Esophagus (tissue), 2 donors: ENCODE measurements around the gene RNF167. TPM values are rescaled to one million over a fixed set of nuclear protein-coding genes. Genes with fewer than 3 reads are reported as not detected.

Source experiments
- H3K27ac ChIP-seq, 2 donors: one replicate each; pipeline ENCODE4 v1.5.1; 2013; ENCODE audit warnings: low read depth in 2 of 2, mild to moderate bottlenecking in 2 of 2, inconsistent platforms in 1 of 2, low read length in 1 of 2, moderate library complexity in 1 of 2
- H3K27me3 ChIP-seq, 2 donors: one replicate each; pipeline ENCODE4 v1.6.1; 2013; ENCODE audit warnings: low read length in 2 of 2, control low read depth in 1 of 2, mild to moderate bottlenecking in 1 of 2; ENCODE audit not compliant: insufficient read depth in 2 of 2, control insufficient read depth in 1 of 2
- H3K36me3 ChIP-seq, 2 donors: one replicate each; pipeline ENCODE4 v1.6.1; 2013; ENCODE audit warnings: low read length in 1 of 2; ENCODE audit not compliant: control insufficient read depth in 2 of 2, insufficient read depth in 2 of 2
- H3K4me1 ChIP-seq, 2 donors: one replicate each; pipeline ENCODE4 v1.6.1; 2013; ENCODE audit warnings: low read length in 1 of 2; ENCODE audit not compliant: control insufficient read depth in 2 of 2, insufficient read depth in 2 of 2
- H3K4me3 ChIP-seq, 2 donors: one replicate each; pipeline ENCODE4 v1.5.1; 2013; ENCODE audit warnings: low read length in 2 of 2, mild to moderate bottlenecking in 2 of 2, low read depth in 1 of 2, moderate library complexity in 1 of 2
- H3K9me3 ChIP-seq, 2 donors: one replicate each; pipeline ENCODE4 v1.6.1; 2013; ENCODE audit warnings: mild to moderate bottlenecking in 2 of 2, low read depth in 1 of 2, low read length in 1 of 2, moderate library complexity in 1 of 2; ENCODE audit not compliant: control insufficient read depth in 2 of 2, insufficient read depth in 1 of 2
- WGBS, 2 donors: extraction: QIAGEN DNeasy Blood & Tissue Kit; methylation state at CpG; one replicate each; pipeline ENCODE4 v1.1.7; 2013; 5-methylcytosine and 5-hydroxymethylcytosine counted together
- polyA plus RNA-seq, 2 donors: library from polyadenylated mRNA; stranded (reverse); fragments of 200-250 nt; gene quantifications; one replicate each; pipeline ENCODE4 v1.2.3, GENCODE V29; 2013
- donor health status: healthy with polysubstance abuse.
- donor health status: Bipolar disorder and iron deficiency.

RNF167 gene
- polyA plus RNA-seq, 2 donors: 79.5 to 149 TPM

GRCh38 chr17:4949321-4950074, 9.4 kb downstream of the RNF167 start:
- no peaks in the 10 kb centered on the region for H3K9me3 ChIP-seq
- 0 to 1% methylated on average over 70 to 75 of the region's 75 CpGs for WGBS, 2 donors
- peak overlapping the region; percentile 97 to 100 for H3K27ac ChIP-seq
- peaks cover 0 to 13% of the 10 kb centered on the region in 2 donors for H3K36me3 ChIP-seq
- peaks cover 6 to 17% of the 10 kb centered on the region in 2 donors for H3K4me1 ChIP-seq
- peak overlapping the region; percentile 49 to 77 for H3K4me3 ChIP-seq
- no peaks in the 10 kb centered on the region for H3K27me3 ChIP-seq

- Histone ChIP-seq H3K4me1 (peaks cover 6 to 14% of the 10 kb centered on the region in 2 donors), H3K9me3 (no peaks in the 10 kb centered on the region), H3K27ac (peak overlapping the region; percentile 97 to 100), H3K27me3 (no peaks in the 10 kb centered on the region), H3K36me3 (peaks cover 0 to 8% of the 10 kb centered on the region in 2 donors), H3K4me3 (peak overlapping the region; percentile 44 to 77)
- 6 to 7% methylated on average over 34 to 52 of the region's 52 CpGs for WGBS, 2 donors
Observed at GRCh38 chr17:4950075-4950745, 10.1 kb downstream of the RNF167 start.

GRCh38 chr17:4950746-4951204, 10.7 kb downstream of the RNF167 start, which contains the start of gene ENO3:
TSS of gene ENO3 (plus strand) at chr17:4951119. CDS start at chr17:4951830, 711 bp downstream.
- Histone ChIP-seq H3K27ac (peak within 1 kb of the TSS; percentile 97 to 100), H3K4me1 (peaks cover 4 to 9% of the 10 kb centered on the region in 2 donors), H3K9me3 (no peaks in the 10 kb centered on the region), H3K36me3 (peaks cover 0 to 6% of the 10 kb centered on the region in 2 donors), H3K4me3 (peak within 1 kb of the TSS; percentile 44 to 77), H3K27me3 (no peaks in the 10 kb centered on the region)
- 43 to 56% methylated on average over 7 of the region's 7 CpGs for WGBS, 2 donors

GRCh38 chr17:4951486-4951885, 11.4 kb downstream of the RNF167 start:
- H3K27ac ChIP-seq: peak overlapping the region in 1 of 2 donors; percentile 39

GRCh38 chr17:4953451-4953961, 13.4 kb downstream of the RNF167 start:
- peak overlapping the region in 1 of 2 donors; percentile 34 for H3K27ac ChIP-seq
- no peak overlapping the region for H3K4me3 ChIP-seq

More at GRCh38 chr17:4951486-4951885, 11.4 kb downstream of the RNF167 start:
- H3K27me3 ChIP-seq: no peaks in the 10 kb centered on the region
- WGBS, 2 donors: 86% methylated on average over 3 of the region's 3 CpGs
- H3K4me3 ChIP-seq: no peak overlapping the region
- no peaks in the 10 kb centered on the region for H3K9me3 ChIP-seq
- peaks cover 4 to 8% of the 10 kb centered on the region in 2 donors for H3K4me1 ChIP-seq
- H3K36me3 ChIP-seq: peaks cover 0 to under 1% of the 10 kb centered on the region in 2 donors

GRCh38 chr17:4955091-4955490, 15.0 kb downstream of the RNF167 start:
- Histone ChIP-seq H3K4me1 (peaks cover 4 to 8% of the 10 kb centered on the region in 2 donors), H3K27me3 (no peaks in the 10 kb centered on the region), H3K4me3 (no peak overlapping the region), H3K36me3 (peaks cover 0 to 10% of the 10 kb centered on the region in 2 donors), H3K9me3 (no peaks in the 10 kb centered on the region), H3K27ac (no peak overlapping the region)
- 96 to 99% methylated on average over 8 of the region's 8 CpGs for WGBS, 2 donors

More at GRCh38 chr17:4953451-4953961, 13.4 kb downstream of the RNF167 start:
- H3K36me3 ChIP-seq: peaks cover 0 to 2% of the 10 kb centered on the region in 2 donors
- WGBS, 2 donors: 50 to 64% methylated on average over 14 of the region's 14 CpGs
- H3K27me3 ChIP-seq: no peaks in the 10 kb centered on the region
- H3K9me3 ChIP-seq: no peaks in the 10 kb centered on the region
- H3K4me1 ChIP-seq: peaks cover 4 to 8% of the 10 kb centered on the region in 2 donors

- H3K4me1 ChIP-seq: peaks cover 3 to 4% of the 10 kb centered on the region in 2 donors
- no peak overlapping the region for H3K4me3 ChIP-seq
- H3K27ac ChIP-seq: no peak overlapping the region
- WGBS, 2 donors: 83 to 86% methylated on average over 10 of the region's 10 CpGs
- H3K36me3 ChIP-seq: peaks cover 0 to 13% of the 10 kb centered on the region in 2 donors
- no peaks in the 10 kb centered on the region for H3K9me3 ChIP-seq
- H3K27me3 ChIP-seq: no peaks in the 10 kb centered on the region
Observed at GRCh38 chr17:4956493-4957061, 16.5 kb downstream of the RNF167 start.

- WGBS, 2 donors: 60 to 63% methylated on average over 3 of the region's 3 CpGs
- no peak overlapping the region for H3K27ac ChIP-seq
- peaks cover 0 to 13% of the 10 kb centered on the region in 2 donors for H3K36me3 ChIP-seq
- H3K4me3 ChIP-seq: no peak overlapping the region
- peaks cover 3 to 4% of the 10 kb centered on the region in 2 donors for H3K4me1 ChIP-seq
- no peaks in the 10 kb centered on the region for H3K9me3 ChIP-seq
- H3K27me3 ChIP-seq: no peaks in the 10 kb centered on the region
Observed at GRCh38 chr17:4958102-4958501, 18.0 kb downstream of the RNF167 start.

GRCh38 chr17:4959261-4959965, 19.3 kb downstream of the RNF167 start:
- WGBS, 2 donors: 83 to 89% methylated on average over 17 to 18 of the region's 18 CpGs
- H3K4me1 ChIP-seq: no peaks in the 10 kb centered on the region
- no peaks in the 10 kb centered on the region for H3K27me3 ChIP-seq
- H3K4me3 ChIP-seq: no peak overlapping the region
- H3K27ac ChIP-seq: no peak overlapping the region
- H3K9me3 ChIP-seq: no peaks in the 10 kb centered on the region
- peaks cover 0 to 13% of the 10 kb centered on the region in 2 donors for H3K36me3 ChIP-seq
